Keratinocyte (primary cell): Measurements from ENCODE around the gene MAP3K4. TPM values are rescaled to one million over a fixed set of nuclear protein-coding genes. Genes with fewer than 3 reads are reported as not detected.

ENCODE experiments used
- DNase-seq: peaks from one replicate; pipeline ENCODE4 v3.0.0-alpha.2; 2011; ENCODE audit warnings: low read depth, missing footprints, low spot score
- FAIRE-seq: peaks from 2 replicates; lab custom pipeline; 2011; peaks lifted over from hg19 to GRCh38; lab: Jason Lieb, UNC
- H2AFZ ChIP-seq: 2 replicates; pipeline ENCODE4 v1.6.0; 2012; ENCODE audit warnings: low read length, control low read depth, inconsistent platforms; ENCODE audit not compliant: control insufficient read depth
- H3K27ac ChIP-seq: 2 replicates; pipeline ENCODE4 v1.5.1; 2011; ENCODE audit warnings: low read length; ENCODE audit not compliant: control insufficient read depth, insufficient read depth
- H3K27me3 ChIP-seq: 3 replicates; pipeline ENCODE4 v1.6.0; 2011; ENCODE audit warnings: low read length; ENCODE audit not compliant: control insufficient read depth, insufficient read depth; ENCODE audit errors: extremely low read depth
- H3K36me3 ChIP-seq, 2 experiments: 2 replicates in 1 of 2; 3 replicates in 1 of 2; pipeline ENCODE4 v1.5.1; 2011; ENCODE audit warnings: low read length in 2 of 2, mild to moderate bottlenecking in 1 of 2; ENCODE audit not compliant: control insufficient read depth in 2 of 2, insufficient read depth in 2 of 2; ENCODE audit errors: extremely low read depth in 1 of 2
- H3K4me1 ChIP-seq: 3 replicates; pipeline ENCODE4 v1.5.1; 2011; ENCODE audit warnings: low read length; ENCODE audit not compliant: control insufficient read depth, insufficient read depth; ENCODE audit errors: extremely low read depth
- H3K4me2 ChIP-seq: 3 replicates; pipeline ENCODE4 v1.6.0; 2011; ENCODE audit warnings: low read depth, low read length; ENCODE audit not compliant: control insufficient read depth, insufficient read depth; ENCODE audit errors: extremely low read depth
- H3K4me3 ChIP-seq, 3 experiments: fragments of 200-600 bp in 1 of 3; sonication (generic) in 1 of 3; 2 replicates in 2 of 3; 3 replicates in 1 of 3; pipeline ENCODE4 v1.5.1; 2011 to 2016; ENCODE audit warnings: low read length in 3 of 3, mild to moderate bottlenecking in 3 of 3, control low read depth in 2 of 3, inconsistent platforms in 1 of 3, low read depth in 1 of 3, mixed read lengths in 1 of 3, mixed run types in 1 of 3, moderate library complexity in 1 of 3; ENCODE audit not compliant: control insufficient read depth in 2 of 3, insufficient read depth in 2 of 3; ENCODE audit errors: extremely low read depth in 1 of 3
- H3K79me2 ChIP-seq: 2 replicates; pipeline ENCODE4 v1.6.0; 2012; ENCODE audit warnings: low read length; ENCODE audit not compliant: control insufficient read depth, insufficient read depth
- H3K9ac ChIP-seq: 3 replicates; pipeline ENCODE4 v1.6.0; 2011; ENCODE audit warnings: low read length; ENCODE audit not compliant: control insufficient read depth, insufficient read depth; ENCODE audit errors: extremely low read depth
- H3K9me1 ChIP-seq: 3 replicates; pipeline ENCODE4 v1.6.0; 2011; ENCODE audit warnings: low read length; ENCODE audit not compliant: control insufficient read depth, insufficient read depth; ENCODE audit errors: extremely low read depth
- H3K9me3 ChIP-seq: 2 replicates; pipeline ENCODE4 v1.5.1; 2012; ENCODE audit warnings: low read depth, low read length; ENCODE audit not compliant: control insufficient read depth
- H4K20me1 ChIP-seq: 3 replicates; pipeline ENCODE4 v1.6.0; 2011; ENCODE audit warnings: low read length; ENCODE audit not compliant: control insufficient read depth, insufficient read depth; ENCODE audit errors: extremely low read depth
- CTCF ChIP-seq, 3 experiments: IDR thresholded peaks in 1 of 3; conservative IDR thresholded peaks in 1 of 3; optimal IDR thresholded peaks in 1 of 3; 2 replicates in 2 of 3; 3 replicates in 1 of 3; pipeline versions ENCODE3 to v1.5.1; 2011; ENCODE audit warnings: low read length in 3 of 3, mild to moderate bottlenecking in 3 of 3, moderate library complexity in 2 of 3, control low read depth in 1 of 3, inconsistent platforms in 1 of 3; ENCODE audit not compliant: insufficient read depth in 2 of 3; ENCODE audit errors: extremely low read depth in 1 of 3
- EZH2 ChIP-seq: IDR thresholded peaks from one replicate; pipeline ENCODE4 v1.6.1; 2012; ENCODE audit warnings: inconsistent platforms, mild to moderate bottlenecking, low read length, moderate library complexity
- dilution Hi-C: fragments of 300-500 bp; cut with MboI; formaldehyde crosslinking; loops from one replicate; pipeline ENCODE4 v1.7.0; 2020; ENCODE audit warnings: low sequenced_read_pairs; ENCODE audit not compliant: extremely low pct_ligation_motif_present
- polyA plus RNA-seq, 5 experiments: library from polyadenylated mRNA; depleted of rRNA in 3 of 5; stranded (reverse) in 3 of 5; stranded (forward) in 1 of 5; unstranded in 1 of 5; fragments of >200 nt; gene quantifications; 1 replicate in 1 of 5; 2 replicates in 3 of 5; 3 replicates in 1 of 5; pipeline versions ENCODE4 v1.2.1 to v1.2.3, GENCODE V29; 2011 to 2012; ENCODE audit warnings: missing spikeins in 2 of 5, low read depth in 1 of 5, low replicate concordance in 1 of 5

Gene MAP3K4
- polyA plus RNA-seq, 1 donor (not counting 4 experiments of a cell fraction or from before 2014, with no cell fraction given), result 12.8 TPM

GRCh38 chr6:161067749-161068148 lies 76.2 kb downstream of the MAP3K4 start:
- TF ChIP-seq EZH2 (no peak), CTCF (optimal IDR thresholded peaks at IDR 0.05 in 1 of 3, IDR thresholded peaks at IDR 0.05 in 1 of 3, conservative IDR thresholded peaks at IDR 0.05 in 1 of 3; ENCODE audit: extremely low read depth in 1 of 3, insufficient read depth in 2 of 3, low read length in 3 of 3) (no peak)

GRCh38 chr6:161068321-161068741 lies 76.8 kb downstream of the MAP3K4 start:
- TF ChIP-seq CTCF (optimal IDR thresholded peaks at IDR 0.05 in 1 of 3, IDR thresholded peaks at IDR 0.05 in 1 of 3, conservative IDR thresholded peaks at IDR 0.05 in 1 of 3; ENCODE audit: extremely low read depth in 1 of 3, insufficient read depth in 2 of 3, low read length in 3 of 3), result no peak
- no peak for TF ChIP-seq EZH2
- no peak overlapping the region for H3K27ac ChIP-seq
- dilution Hi-C loops, result no loop called here

More at GRCh38 chr6:161067749-161068148, 76.2 kb downstream of the MAP3K4 start:
- Histone ChIP-seq H3K9me3 (no peaks in the 10 kb centered on the region), H4K20me1 (no peaks in the 10 kb centered on the region), H3K79me2 (peaks cover 10% of the 10 kb centered on the region), H3K9me1 (no peaks in the 10 kb centered on the region), H2AFZ (no peak overlapping the region), H3K4me2 (no peak overlapping the region), H3K27ac (no peak overlapping the region), H3K36me3 (no peaks in the 10 kb centered on the region), H3K9ac (no peak overlapping the region), H3K27me3 (no peaks in the 10 kb centered on the region), H3K4me3 (no peak overlapping the region), H3K4me1 (peaks cover 3% of the 10 kb centered on the region)
- dilution Hi-C loops, result no loop called here
- FAIRE-seq, result no peak
- no peak for DNase-seq

More at GRCh38 chr6:161068321-161068741, 76.8 kb downstream of the MAP3K4 start:
- Histone ChIP-seq H3K4me1 (peaks cover 3% of the 10 kb centered on the region), H2AFZ (no peak overlapping the region), H4K20me1 (no peaks in the 10 kb centered on the region), H3K9ac (no peak overlapping the region), H3K9me1 (no peaks in the 10 kb centered on the region), H3K79me2 (peaks cover 8% of the 10 kb centered on the region), H3K9me3 (no peaks in the 10 kb centered on the region), H3K27me3 (no peaks in the 10 kb centered on the region), H3K36me3 (no peaks in the 10 kb centered on the region), H3K4me3 (no peak overlapping the region), H3K4me2 (no peak overlapping the region)
- no peak for DNase-seq
- no peak for FAIRE-seq
